NCI-H748 (cell line): ENCODE data around the gene SORCS1.

Experiments
- DNase-seq: peaks from one replicate; lab custom pipeline; 2025; ENCODE audit not compliant: unreplicated experiment; lab: John Stamatoyannopoulos, UW

Gene SORCS1

GRCh38 chr10:106696239-106696638 lies 468.3 kb downstream of the SORCS1 start:
- no peak for DNase-seq

- no peak for DNase-seq
Observed at GRCh38 chr10:106694696-106695095, 469.8 kb downstream of the SORCS1 start.

GRCh38 chr10:106682175-106682574 lies 482.3 kb downstream of the SORCS1 start:
- DNase-seq = no peak

GRCh38 chr10:106680061-106680460 lies 484.4 kb downstream of the SORCS1 start:
- no peak for DNase-seq

- no peak for DNase-seq
Observed at GRCh38 chr10:106679314-106679713, 485.2 kb downstream of the SORCS1 start.

GRCh38 chr10:106672517-106673175 lies 491.9 kb downstream of the SORCS1 start:
- peak; percentile 42 for DNase-seq

- no peak for DNase-seq
Observed at GRCh38 chr10:106661767-106662140, 502.8 kb downstream of the SORCS1 start.

- DNase-seq = no peak
Observed at GRCh38 chr10:106661133-106661766, 503.3 kb downstream of the SORCS1 start.

GRCh38 chr10:106660550-106660949 lies 504.0 kb downstream of the SORCS1 start:
- DNase-seq = no peak

- DNase-seq = no peak
Observed at GRCh38 chr10:106655636-106656035, 508.9 kb downstream of the SORCS1 start.

- no peak for DNase-seq
Observed at GRCh38 chr10:106655165-106655564, 509.3 kb downstream of the SORCS1 start.

GRCh38 chr10:106652279-106652678 lies 512.2 kb downstream of the SORCS1 start:
- peak; percentile 63 for DNase-seq

GRCh38 chr10:106648534-106649481 lies 515.7 kb downstream of the SORCS1 start:
- DNase-seq = no peak

GRCh38 chr10:106643473-106643872 lies 521.0 kb downstream of the SORCS1 start:
- no peak for DNase-seq

GRCh38 chr10:106637873-106638272 lies 526.6 kb downstream of the SORCS1 start:
- DNase-seq = no peak

- no peak for DNase-seq
Observed at GRCh38 chr10:106636766-106637491, 527.6 kb downstream of the SORCS1 start.

- no peak for DNase-seq
Observed at GRCh38 chr10:106635947-106636346, 528.6 kb downstream of the SORCS1 start.

GRCh38 chr10:106631016-106631702 lies 533.3 kb downstream of the SORCS1 start:
- DNase-seq = no peak

GRCh38 chr10:106626371-106626770 lies 538.1 kb downstream of the SORCS1 start:
- DNase-seq = no peak

GRCh38 chr10:106625751-106626150 lies 538.8 kb downstream of the SORCS1 start:
- no peak for DNase-seq
